ENCODE results near the gene GGTLC1. TPM values are rescaled to one million over a fixed set of nuclear protein-coding genes. Genes with fewer than 3 reads are reported as not detected.
"Not testable (repeated sequence)": the region's sequence is repeated elsewhere in the genome, so short reads cannot be mapped to it uniquely, and the experiment has no call there.

Gene GGTLC1
- total and polyA plus RNA-seq, 11 donors: not detected

DNA sequence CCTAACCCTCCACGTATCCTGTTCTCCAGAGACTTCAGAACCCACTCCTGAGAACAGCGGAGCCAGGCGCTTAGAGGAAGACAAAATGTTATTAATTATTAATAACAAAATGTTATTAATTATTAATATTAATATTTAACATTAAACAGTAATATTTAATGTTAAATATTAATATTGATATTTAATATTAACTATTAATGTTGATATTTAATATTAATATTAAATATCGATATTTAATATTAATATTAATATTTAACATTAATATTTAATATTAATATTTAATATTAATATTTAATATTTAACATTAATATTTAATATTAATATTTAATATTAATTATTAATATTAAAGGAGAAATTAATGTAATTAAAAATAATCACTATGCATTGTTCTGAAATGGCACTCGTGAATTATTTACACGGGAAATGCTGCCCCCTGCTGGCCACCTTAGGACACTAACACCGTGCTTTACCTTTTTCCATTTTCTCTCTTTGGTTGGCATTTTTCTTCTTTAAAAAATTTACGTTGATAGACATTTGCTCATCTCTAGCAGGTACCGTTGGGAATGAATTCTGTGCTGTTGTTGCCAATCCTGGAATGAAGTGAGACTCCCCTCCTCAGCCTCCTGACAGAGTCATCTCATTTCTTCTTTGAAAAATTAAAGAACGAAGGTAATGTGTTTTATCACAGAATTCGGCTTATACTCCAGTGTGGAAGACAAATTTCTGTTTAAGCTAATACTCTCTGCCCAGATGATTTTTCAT lies 7.5 kb upstream of the GGTLC1 start:
- Histone ChIP-seq H3K4me1 (no peaks in the 10 kb centered on the region), H3K27ac (no peak overlapping the region), H3K9me3 (no peaks in the 10 kb centered on the region), H3K36me3 (no peaks in the 10 kb centered on the region), H3K4me3 (no peak overlapping the region), H3K27me3 (peaks cover 0 to 26% (median 0%) of the 10 kb centered on the region in 9 donors)
- TF ChIP-seq POLR2A (IDR thresholded peaks at IDR 0.05): no peak
- TF ChIP-seq, protein P1, sequence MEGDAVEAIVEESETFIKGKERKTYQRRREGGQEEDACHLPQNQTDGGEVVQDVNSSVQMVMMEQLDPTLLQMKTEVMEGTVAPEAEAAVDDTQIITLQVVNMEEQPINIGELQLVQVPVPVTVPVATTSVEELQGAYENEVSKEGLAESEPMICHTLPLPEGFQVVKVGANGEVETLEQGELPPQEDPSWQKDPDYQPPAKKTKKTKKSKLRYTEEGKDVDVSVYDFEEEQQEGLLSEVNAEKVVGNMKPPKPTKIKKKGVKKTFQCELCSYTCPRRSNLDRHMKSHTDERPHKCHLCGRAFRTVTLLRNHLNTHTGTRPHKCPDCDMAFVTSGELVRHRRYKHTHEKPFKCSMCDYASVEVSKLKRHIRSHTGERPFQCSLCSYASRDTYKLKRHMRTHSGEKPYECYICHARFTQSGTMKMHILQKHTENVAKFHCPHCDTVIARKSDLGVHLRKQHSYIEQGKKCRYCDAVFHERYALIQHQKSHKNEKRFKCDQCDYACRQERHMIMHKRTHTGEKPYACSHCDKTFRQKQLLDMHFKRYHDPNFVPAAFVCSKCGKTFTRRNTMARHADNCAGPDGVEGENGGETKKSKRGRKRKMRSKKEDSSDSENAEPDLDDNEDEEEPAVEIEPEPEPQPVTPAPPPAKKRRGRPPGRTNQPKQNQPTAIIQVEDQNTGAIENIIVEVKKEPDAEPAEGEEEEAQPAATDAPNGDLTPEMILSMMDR (IDR thresholded peaks at IDR 0.05): peak; percentile 70 to 89 (median 81)
- ATAC-seq: no peak
- peak in 4 of 5 donors; percentile 25 to 52 (median 42) for DNase-seq
- intact Hi-C loops (cut with DNase I): loop anchor here (2.0 to 10.0 kb wide), 7 partner anchors 59 to 331 kb away; no protein-coding TSS in a partner anchor
- WGBS, 4 donors: 45 to 51% (median 47%) methylated on average over 11 of the region's 11 CpGs

- intact Hi-C loops (cut with DNase I): loop anchor here (5.0 to 10.0 kb wide), 6 partner anchors 58 to 330 kb away; no protein-coding TSS in a partner anchor
- not testable (repeated sequence) for H3K4me3 ChIP-seq, H3K27ac ChIP-seq, H3K4me1 ChIP-seq, DNase-seq, H3K36me3 ChIP-seq, H3K9me3 ChIP-seq, ATAC-seq
- H3K27me3 ChIP-seq: peaks cover 0 to 23% (median 0%) of the 10 kb centered on the region in 9 donors
- WGBS, 4 donors: 68 to 83% (median 74%) methylated on average over 5 to 6 of the region's 6 CpGs
Measured at GRCh38 chr20:23995291-23995690, 6.7 kb upstream of the GGTLC1 start.

- not testable (repeated sequence) for H3K4me3 ChIP-seq, H3K4me1 ChIP-seq, ATAC-seq, H3K27ac ChIP-seq, H3K9me3 ChIP-seq, H3K36me3 ChIP-seq, DNase-seq
- 83 to 93% (median 88%) methylated on average over 9 to 14 of the region's 14 CpGs for WGBS, 4 donors
- intact Hi-C loops (cut with DNase I): loop anchor here in 4 of 10 donors (10.0 kb wide), 2 partner anchors 319 to 329 kb away; no protein-coding TSS in a partner anchor
- H3K27me3 ChIP-seq: peaks cover 0 to 15% (median 0%) of the 10 kb centered on the region in 9 donors
Measured at GRCh38 chr20:23994001-23994633, 5.5 kb upstream of the GGTLC1 start.

DNA sequence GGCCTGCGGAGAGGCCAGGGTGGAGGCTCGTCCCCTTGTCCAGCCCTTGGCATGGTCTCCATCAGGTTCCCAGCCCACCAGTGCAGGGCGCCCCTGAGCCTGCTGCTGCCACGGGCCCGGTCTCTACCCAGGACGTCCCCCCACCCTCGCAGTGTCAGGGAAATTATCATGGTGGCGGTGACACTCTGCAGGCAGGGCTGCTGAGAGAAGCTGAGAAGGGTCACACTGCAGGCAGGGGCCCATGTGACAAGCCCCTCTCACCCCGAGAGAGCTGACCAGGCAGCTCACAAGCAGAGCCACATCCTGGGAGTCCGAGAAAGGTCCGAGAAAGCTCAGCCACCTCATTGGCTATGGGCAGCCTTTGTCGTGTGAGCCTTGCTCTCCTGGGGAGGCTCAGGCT lies 4.9 kb upstream of the GGTLC1 start:
- DNase-seq, H3K4me3 ChIP-seq, H3K9me3 ChIP-seq, H3K36me3 ChIP-seq, H3K4me1 ChIP-seq, ATAC-seq, H3K27ac ChIP-seq: not testable (repeated sequence)
- whole genome bisulfite sequencing, 4 donors: 45 to 71% (median 59%) methylated on average over 3 to 12 of the region's 12 CpGs
- peaks cover 0 to 13% (median 0%) of the 10 kb centered on the region in 9 donors for H3K27me3 ChIP-seq
- intact Hi-C loops (cut with DNase I): loop anchor here in 4 of 10 donors (10.0 kb wide), 2 partner anchors 319 to 329 kb away; no protein-coding TSS in a partner anchor

DNA sequence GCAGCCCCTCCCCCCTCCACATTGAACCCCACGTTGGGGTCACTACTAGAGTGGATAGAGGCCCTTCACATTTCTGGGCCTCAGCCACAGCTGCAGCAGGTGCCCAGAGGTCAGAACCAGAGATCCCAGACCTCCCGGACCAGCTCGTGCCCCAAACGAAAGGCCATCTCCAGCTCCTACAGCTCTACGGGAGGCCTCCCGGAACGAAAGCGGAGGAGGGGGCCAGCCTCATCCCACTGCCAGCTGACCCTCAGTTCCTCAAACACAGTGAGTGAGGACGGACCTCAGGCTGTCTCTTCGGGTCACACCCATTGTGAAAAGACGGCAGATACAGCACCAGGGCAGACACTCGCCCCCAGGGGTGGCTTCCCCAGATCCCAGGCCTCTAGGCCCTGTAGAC lies 1.7 kb upstream of the GGTLC1 start:
- not testable (repeated sequence) for H3K4me3 ChIP-seq, H3K9me3 ChIP-seq, H3K4me1 ChIP-seq, H3K27ac ChIP-seq, H3K36me3 ChIP-seq, ATAC-seq, H3K27me3 ChIP-seq, DNase-seq
- WGBS, 4 donors: 78 to 88% (median 85%) methylated on average over 11 to 12 of the region's 12 CpGs
- intact Hi-C loops (cut with DNase I): loop anchor here in 4 of 10 donors (10.0 kb wide), 2 partner anchors 315 to 325 kb away; no protein-coding TSS in a partner anchor

- H3K27ac ChIP-seq; H3K4me3 ChIP-seq; H3K27me3 ChIP-seq; H3K4me1 ChIP-seq; H3K9me3 ChIP-seq; intact Hi-C loops (cut with DNase I); DNase-seq; H3K36me3 ChIP-seq; ATAC-seq: not testable (repeated sequence)
- 82 to 98% (median 94%) methylated on average over 3 to 9 of the region's 9 CpGs for WGBS, 4 donors
Measured at GRCh38 chr20:23988966-23989365, 387 bp upstream of the GGTLC1 start.

GRCh38 chr20:23986716-23987115 lies 1.9 kb downstream of the GGTLC1 start:
- H3K9me3 ChIP-seq; intact Hi-C loops (cut with DNase I); H3K27ac ChIP-seq; ATAC-seq; H3K36me3 ChIP-seq; H3K4me1 ChIP-seq; DNase-seq; H3K27me3 ChIP-seq; H3K4me3 ChIP-seq: not testable (repeated sequence)
- WGBS, 4 donors: 75 to 87% (median 84%) methylated on average over 3 of the region's 3 CpGs

DNA sequence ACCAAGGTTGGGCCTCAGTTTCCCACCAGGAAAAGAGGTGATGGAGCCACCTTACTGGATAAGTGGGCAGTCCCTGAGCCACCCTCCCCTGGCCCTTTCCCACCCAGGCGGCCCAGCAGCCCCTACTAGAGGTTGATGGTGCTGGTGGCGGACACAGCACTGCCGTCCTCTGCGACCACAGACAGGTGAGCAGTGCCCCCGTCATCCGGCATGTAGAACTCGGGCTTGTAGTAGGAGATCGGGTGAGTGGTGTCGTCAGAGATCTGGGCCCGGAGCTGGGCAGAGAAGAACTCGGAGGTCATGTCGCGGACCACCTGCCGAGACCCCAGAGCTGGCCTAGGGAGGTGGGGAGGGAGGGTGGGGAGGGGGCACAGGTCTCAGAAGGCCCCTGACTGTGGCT lies 2.3 kb downstream of the GGTLC1 start:
- DNase-seq; ATAC-seq; H3K9me3 ChIP-seq; H3K27me3 ChIP-seq; H3K4me3 ChIP-seq; H3K27ac ChIP-seq; intact Hi-C loops (cut with DNase I); H3K4me1 ChIP-seq; H3K36me3 ChIP-seq: not testable (repeated sequence)
- 94 to 95% (median 94%) methylated on average over 10 to 14 of the region's 14 CpGs for WGBS, 4 donors

- intact Hi-C loops (cut with DNase I): loop anchor here in 1 of 10 donors (2.0 kb wide), 1 partner anchor 47 kb away; no protein-coding TSS in a partner anchor
- H3K4me1 ChIP-seq, H3K4me3 ChIP-seq, ATAC-seq, H3K27me3 ChIP-seq, H3K36me3 ChIP-seq, DNase-seq, H3K27ac ChIP-seq, H3K9me3 ChIP-seq: not testable (repeated sequence)
- WGBS, 4 donors: 92 to 100% (median 93%) methylated on average over 1 to 17 of the region's 17 CpGs
Measured at GRCh38 chr20:23985790-23986225, 2.8 kb downstream of the GGTLC1 start.

All from heart left ventricle (tissue), 16 donors.